GM18873 (cell line): ENCODE data around the gene RAE1.
"Not testable (repeated sequence)": the region's sequence is repeated elsewhere in the genome, so short reads cannot be mapped to it uniquely, and the experiment has no call there.

Experiments used
- ATAC-seq: cut with Tn5 transposase; IDR thresholded peaks from one replicate; pipeline ENCODE4 v1.9.1; 2021; ENCODE audit warnings: mild to moderate bottlenecking, moderate library complexity, moderate number of reproducible peaks; ENCODE audit not compliant: unreplicated experiment, low FRiP score

The RAE1 gene

DNA sequence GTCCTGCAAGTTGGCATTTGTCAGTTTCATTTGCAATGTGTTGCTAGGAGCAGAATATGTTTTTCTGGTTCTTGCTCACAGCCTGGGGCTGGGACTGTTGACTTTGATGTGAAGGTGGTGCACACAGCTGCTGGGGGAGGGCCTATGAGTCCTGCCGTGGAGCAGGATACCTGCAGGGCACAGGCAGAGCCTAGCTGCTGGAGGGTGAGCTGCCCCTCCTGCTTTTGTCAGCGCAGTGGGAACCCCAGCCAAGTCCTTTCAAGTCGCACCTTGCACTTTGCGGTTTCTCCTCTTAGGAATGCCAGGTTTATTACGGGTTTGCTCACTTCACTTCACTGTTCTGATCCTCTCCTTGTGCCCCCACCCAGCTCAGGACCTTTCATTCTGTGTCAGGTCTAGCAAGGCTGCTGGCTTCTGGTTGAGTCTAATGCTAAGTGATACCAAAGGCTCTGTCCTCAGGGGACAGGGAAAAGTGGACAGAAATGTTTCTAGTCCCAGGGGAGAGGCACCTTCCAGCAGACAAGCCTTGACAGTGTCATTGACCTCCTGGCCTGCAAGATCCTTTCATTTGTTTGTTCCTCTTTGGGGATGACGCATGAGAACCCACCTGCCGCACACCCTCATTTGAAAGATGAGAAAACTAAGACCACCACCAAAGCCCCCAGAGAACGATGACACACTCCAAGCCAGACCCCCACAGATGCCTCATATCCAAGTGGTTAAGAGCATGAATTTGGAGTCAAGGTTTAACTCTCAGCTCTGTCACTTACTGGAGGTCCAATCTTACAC lies 24.2 kb upstream of the RAE1 start:
- no peak for ATAC-seq

DNA sequence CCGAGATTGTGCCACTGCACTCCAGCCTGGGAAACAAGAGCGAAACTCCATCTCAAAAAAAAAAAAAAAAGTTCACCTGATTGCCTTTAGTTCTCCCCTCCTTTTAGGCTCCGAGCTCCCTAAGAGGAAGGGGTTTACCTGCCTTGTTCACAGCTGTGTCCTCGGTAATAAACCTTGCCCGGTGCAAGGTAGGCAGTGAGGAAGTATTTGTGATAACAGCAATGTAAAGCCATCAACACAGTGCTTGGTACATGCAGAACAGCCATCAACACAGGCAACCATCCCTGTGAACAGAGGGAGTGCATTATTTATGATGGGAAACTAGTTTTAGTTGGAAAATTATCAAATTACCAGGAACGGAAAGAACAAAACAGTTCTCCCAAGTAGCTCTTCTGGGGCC lies 23.2 kb upstream of the RAE1 start:
- no peak for ATAC-seq

DNA sequence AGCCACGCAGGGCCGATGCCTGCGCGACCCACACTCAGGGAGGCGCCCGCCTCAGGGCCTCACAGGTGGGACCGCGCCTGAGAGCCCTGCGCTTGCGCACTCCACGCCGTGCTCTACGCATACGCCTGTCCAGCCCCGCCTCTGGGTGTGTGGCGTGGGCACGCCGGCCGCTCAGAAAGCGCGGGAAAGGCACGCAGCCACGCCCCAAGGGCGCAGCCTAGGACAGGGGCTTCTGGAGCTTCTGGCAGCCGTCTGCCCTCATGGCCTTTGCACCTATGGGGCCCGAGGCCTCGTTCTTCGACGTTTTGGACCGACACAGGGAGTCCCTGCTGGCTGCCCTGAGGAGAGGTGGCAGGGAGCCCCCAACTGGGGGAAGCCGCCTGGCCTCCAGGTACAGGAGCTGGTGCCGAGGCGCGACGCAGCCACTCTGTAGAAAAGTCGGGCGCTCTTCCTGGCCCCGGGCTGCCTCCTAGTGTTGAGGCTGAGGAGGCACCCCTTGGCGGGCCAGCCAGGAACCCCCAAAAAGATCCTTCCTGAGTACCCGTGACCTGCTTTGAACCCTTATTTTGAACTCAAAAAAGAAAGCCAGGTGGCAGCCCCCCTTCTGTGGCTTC lies 21.3 kb upstream of the RAE1 start, which contains the start of gene SPO11:
Gene SPO11 (plus strand): TSS at position 196 of the 614 bp plus-strand sequence. CDS start 65 bp downstream, at position 261.
- ATAC-seq = no peak

DNA sequence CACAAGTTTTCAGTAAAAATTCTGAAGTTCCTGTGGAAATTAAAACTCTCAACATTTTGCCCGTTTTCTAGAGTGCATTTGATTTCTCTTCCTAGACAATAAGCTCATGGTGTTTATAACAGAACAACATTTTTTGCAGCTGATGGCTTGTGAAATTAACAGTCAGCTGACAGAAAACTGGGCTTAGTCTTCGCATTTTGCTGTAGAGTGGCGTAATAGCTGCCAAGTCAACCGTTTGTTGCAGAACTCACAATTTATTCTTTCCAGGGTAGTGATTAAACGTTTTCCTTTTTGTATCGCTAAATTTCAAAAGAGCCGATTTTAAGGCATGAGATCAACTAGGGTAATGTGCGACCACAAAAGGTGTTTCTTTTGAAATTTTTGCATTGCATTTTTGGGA lies 20.1 kb upstream of the RAE1 start:
- ATAC-seq = no peak

DNA sequence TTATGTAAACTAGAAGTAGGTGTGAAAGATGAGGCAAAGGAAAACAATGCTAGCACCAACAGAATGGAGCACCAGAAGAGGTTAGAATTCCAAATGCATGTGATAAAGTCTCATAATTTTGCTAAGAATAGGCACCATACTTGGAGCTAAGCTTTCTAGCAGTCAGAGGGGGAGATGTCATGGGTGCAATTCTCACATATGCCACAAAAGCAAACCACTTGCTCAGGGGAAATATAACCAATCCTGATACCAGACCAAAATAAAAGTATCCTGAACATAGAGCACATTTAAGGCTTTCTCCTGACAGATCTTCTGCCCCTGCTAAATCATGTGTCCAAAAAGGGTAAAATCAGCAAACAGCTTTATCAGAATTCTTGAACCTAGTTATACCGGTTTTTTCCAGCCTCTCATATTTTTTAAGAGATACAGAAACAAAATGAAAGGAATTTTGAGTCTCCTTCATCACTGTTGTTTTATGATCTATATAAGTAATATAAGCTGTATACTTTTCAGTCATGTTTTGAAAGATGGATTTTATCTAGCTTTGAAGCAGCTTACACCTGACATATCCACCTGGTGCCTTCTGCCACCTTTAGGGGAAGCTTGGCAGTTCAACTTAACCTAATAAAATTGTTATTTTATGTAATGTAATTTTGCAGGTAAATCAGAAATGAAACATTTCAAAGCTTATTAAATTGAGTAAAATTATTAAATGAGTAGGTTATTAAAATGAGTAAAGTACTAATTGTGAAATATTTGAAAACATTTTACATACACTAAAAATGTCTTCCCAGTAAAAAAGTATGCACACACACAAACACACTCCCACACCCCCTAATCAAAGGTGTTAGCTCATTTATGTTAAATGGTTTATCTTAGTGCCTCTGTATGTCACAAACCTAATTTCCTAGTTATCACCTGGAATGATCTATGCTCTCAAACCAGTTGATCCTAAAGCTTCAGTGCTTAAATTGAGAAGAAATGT lies 18.7 kb upstream of the RAE1 start:
- ATAC-seq = no peak

DNA sequence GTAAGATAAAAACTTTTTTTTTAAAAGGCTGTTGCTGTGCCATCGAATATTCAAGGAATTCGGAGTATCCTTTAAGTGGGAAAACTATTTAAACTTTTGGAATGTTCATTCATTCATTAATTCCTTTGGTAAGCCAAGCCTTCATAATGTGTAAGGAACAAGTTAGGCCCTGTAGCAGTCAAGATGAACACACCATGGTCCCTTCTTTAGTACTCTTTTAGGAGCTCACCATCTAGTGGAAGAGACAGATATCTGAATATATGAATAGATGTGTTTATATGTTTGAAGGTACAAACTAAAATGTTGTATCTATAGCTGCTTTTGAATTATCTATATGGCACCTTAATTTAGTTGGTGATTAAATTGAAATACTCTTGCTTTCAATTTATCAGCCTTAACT lies 15.7 kb upstream of the RAE1 start:
- ATAC-seq = no peak

DNA sequence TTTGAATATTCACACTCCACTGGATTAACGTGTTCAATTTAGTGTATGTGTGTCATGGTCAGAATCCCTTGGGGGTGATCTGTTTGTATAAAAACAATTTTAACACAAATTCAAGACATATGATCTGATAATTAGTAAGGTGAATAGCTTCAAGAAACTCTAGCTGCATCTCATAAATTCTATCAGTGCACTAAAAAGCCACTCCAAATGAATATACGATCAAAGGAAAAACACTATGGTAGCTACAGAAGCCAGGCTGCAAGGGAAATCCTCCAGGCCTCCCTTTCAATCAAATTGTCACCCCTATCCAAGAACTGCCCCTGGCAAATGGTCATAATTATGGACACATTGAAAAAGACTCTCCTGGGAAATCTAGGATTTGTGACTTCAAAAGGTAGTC lies 9.4 kb upstream of the RAE1 start:
- no peak for ATAC-seq

DNA sequence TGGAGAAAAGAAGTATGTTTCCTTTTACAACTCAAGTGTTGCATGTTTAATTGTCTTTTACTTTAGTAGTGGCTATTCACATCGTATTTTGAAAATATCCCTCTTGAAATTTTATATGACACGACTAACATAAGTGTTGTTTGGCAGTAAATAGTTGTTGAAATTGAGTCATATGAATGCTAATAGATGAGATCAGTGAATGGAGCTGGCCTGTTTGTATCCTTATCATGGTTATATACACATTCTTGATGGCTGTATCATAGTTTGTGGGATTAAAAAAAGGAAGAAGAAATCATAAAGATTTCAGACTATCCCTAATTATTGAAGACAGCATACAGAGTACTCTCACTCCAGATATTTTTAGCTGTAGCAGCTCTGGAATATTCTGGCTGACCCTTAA lies 8.2 kb upstream of the RAE1 start:
- no peak for ATAC-seq

DNA sequence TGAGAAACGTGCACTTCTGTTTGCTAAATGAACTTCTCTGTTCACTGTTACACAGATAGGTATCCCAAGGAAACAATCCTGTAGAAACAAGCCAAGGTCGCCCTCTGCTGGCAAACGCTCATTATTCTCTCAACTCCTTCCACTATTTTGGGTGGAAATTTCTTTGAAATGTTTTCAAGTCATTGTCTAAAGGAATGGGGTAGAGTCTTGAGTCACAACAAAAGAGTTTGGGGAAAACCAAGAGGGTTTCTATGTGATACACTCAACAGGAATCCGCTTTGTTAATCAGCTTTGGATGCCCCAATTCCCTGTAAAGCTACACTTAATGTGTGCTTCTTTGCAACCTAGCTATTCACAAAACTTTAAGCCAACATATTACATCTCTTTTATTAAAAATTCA lies 4.6 kb upstream of the RAE1 start:
- no peak for ATAC-seq

DNA sequence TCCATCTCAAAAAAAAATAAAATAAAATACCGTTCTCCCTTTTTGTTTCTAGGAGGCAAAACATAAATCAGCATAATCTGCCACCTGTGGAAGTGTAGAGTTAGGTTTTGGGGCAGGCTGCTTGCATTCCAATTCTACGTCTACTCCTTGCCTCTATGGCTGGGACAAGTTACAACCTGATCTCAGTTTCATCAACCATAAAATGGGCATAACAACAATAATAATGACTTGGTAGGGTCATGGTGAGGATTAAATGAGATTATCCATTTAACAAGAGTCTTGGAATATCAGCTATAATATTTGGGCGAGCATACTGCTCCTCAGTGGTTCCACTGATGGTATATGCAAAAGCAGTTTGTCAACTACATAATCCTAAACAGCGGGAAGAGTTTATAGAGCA lies 3.7 kb upstream of the RAE1 start:
- no peak for ATAC-seq

DNA sequence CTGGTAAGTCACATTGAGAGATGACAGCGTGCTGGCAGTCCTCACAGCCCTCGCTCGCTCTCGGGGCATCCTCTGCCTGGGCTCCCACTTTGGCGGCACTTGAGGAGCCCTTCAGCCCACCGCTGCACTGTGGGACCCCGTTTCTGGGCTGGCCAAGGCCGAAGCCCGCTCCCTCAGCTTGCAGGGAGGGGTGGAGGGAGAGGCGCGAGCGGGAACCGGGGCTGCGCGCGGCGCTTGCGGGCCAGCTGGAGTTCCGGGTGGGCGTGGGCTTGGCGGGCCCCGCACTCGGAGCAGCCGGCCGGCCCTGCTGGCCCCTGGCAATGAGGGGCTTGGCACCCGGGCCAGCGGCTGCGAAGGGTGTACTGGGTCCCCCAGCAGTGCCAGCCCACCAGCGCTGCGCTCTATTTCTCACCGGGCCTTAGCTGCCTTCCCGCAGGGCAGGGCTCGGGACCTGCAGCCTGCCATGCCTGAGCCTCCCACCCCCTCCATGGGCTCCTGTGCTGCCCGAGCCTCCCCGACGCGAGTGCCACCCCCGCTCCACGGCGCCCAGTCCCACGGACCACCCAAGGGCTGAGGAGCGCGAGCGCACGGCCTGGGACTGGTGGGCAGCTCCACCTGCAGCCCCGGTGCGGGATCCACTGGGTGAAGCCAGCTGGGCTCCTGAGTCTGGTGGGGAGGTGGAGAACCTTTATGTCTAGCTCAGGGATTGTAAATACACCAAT lies 2.7 kb upstream of the RAE1 start:
- not testable (repeated sequence) for ATAC-seq

DNA sequence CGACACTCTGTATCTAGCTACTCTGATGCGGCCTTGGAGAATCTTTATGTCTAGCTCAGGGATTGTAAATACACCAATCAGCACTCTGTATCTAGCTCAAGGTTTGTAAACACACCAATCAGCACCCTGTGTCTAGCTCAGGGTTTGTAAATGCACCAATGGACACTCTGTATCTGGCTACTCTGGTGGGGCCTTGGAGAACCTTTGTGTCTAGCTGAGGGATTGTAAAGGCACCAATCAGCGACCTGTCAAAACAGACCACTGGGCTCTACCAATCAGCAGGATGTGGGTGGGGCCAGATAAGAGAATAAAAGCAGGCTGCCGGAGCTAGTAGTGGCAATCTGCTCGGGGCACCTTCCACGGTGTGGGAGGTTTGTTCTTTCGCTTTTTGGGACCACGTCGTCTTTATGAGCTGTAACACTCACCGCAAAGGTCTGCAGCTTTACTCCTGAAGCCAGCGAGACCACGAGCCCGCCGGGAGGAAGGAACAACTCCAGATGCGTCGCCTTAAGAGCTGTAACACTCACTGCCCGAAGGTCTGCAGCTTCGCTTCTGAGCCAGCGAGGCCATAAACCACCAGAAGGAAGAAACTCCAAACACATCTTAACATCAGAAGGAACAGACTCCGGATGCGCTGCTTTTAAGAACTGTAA lies 2.0 kb upstream of the RAE1 start:
- ATAC-seq = not testable (repeated sequence)

DNA sequence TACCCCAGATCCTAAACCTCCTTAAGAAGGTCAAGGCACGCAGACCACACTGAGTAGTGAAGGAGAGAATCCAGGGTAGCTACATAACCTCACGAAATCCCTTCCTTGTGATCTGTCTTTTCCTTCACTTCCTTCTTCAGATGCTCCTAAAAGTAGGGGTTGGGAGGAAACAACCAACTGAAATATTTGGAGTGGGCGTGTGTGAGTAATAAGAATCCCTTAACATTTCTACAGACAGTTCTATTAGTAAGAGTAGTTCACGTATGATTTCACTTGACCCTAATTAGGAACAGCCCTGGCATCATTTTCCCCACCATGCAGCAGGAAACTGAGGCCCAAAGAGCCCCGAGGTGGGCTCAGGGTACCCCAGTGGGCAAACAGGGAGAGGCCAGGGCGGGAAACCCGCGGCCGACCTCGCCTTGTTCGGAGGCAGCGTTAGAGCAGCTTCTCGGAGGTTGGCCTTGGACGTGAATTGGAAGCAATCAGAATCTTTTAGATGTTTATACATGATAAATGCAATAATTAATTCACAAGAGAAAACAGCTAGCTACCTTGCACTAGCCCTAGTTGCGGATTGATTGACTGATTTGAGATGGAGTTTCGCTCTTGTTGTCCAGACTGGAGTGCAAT lies 859 bp upstream of the RAE1 start:
- ATAC-seq = no peak

DNA sequence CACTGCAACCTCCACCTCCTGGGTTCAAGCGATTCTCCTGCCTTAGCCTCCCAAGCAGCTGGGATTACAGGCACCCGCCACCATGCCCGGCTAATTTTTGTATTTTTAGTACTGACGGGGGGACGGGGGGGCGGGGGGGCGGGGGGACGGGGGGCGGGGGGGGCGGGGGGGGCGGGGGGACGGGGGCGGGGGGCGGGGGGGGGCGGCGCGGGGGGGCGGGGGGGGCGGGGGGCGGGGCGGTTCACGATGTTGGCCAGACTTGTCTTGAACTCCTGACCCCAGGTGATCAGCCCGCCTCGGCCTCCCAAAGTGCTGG lies 371 bp upstream of the RAE1 start:
- ATAC-seq = not testable (repeated sequence)

DNA sequence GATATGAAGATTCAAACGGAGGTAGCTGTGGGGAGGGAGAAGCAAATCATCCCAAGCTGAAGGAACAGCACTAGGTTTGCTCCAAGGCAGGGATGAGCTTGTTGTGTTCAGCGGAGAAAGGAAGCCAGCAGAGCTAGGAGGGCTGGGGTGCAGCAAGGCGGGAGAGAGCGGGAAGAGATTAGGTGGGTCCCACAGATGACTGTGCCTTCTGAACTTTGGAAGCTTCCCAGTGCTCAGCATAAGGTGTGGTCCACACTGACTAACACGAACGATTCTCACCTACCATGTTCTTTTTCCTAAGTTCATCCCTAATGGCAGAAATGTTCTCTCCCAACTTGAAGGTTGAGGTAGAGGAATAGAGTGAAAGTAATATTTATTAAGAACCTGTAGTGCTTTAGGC lies 1.2 kb downstream of the RAE1 start:
- no peak for ATAC-seq

DNA sequence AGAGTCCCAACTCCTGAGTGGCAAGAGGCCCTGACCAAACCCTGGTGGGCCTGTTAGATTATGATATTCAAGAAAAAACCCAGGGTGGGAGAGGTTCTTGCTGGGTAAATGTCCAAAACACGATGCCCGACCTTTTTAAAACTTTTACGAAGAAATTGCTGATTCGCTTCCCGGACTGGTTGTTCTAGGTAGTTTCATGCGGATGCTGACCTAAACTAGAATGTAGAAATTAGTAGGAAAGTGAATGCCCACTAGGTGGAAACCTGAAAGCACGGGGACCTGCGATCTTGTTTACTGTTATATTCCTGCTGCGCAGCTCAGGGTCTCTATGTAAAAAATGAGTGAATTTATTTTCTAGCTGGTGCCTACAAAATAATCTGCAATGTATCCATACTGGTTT lies 2.3 kb downstream of the RAE1 start:
- ATAC-seq = no peak

DNA sequence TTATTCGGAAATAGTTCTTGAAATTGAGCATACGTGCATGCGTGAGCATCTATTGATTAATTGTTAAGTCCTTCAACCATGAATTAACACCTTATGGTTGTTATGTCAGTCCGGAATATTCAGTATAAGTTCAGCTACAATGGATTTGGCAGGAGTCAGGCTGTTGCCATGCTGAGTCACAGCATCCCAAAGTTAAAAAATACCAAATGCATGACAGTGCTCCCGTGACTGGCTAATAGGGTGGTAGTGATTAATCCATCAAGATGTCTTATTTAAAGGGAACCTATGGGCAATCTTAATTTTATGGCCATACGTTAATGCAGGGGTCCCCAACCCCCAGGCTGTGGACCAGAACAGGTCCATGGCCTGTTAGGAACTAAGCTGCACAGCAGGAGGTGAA lies 10.5 kb downstream of the RAE1 start:
- ATAC-seq = no peak

DNA sequence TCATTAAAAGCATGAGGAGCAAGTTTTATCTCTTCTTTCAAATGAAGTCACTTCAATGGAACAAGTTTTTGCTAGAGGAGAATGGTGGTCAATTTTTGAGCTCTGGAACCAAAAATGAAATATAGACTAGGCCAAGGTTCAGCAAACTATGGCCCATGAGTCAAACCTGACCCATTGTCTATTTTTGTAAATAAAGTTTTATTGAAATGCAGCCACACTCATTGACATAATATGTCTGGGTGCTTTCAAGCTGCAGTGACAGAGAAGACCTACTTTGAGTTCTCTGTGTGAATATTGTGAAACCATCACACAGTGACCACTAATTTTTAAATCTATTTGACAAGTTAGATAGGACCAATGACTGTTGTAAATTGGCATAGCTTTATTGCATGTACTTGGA lies 13.4 kb downstream of the RAE1 start:
- no peak for ATAC-seq

DNA sequence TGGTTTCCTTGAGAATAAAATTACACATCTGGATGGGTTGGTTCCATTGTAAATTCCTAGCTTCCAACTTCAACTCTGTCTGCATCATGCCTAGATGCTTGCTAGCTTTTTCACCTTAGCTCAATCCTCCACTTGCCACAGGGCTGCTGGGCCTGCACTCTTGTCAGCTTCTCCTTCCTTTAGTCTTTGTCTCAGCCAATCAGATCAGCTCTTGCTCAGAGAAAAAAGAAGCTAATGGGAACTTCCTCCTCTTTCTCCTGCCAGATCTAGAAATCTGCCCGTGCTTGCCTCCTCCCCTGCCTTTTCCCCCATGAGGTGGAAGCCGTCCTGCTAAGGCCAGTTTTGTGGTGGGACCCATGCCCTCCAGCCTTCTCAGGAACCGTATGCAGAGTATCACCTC lies 18.5 kb downstream of the RAE1 start:
- ATAC-seq = no peak

DNA sequence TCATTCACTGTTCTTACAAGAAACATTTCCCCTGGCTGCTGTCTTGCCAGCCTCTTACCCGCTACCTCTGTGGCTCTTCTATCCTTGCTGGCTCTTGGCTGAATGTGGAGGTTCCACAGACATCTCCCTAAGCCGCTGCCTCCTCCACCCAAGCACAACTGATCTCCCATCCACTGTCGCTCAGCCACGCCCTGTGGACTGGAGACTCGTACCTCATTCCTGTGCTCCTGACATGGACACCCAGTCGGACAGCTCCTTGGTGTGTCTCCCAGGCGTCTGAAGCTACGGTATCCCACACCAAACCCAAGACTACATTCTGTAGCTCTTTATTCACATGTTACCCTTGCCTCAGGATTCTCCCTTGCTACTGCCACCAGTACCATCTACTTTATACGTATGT lies 19.3 kb downstream of the RAE1 start:
- ATAC-seq = no peak
